GM13977 (cell line): ENCODE data around the gene TPX2.

ENCODE experiments used
- DNase-seq: peaks from one replicate; pipeline ENCODE4 v3.0.0; 2012; ENCODE audit warnings: low spot score
- CTCF ChIP-seq: IDR thresholded peaks from 2 replicates; pipeline ENCODE4 v1.5.1; 2012; ENCODE audit warnings: mild to moderate bottlenecking, control low read depth; ENCODE audit not compliant: insufficient read depth; ENCODE audit errors: extremely low read depth, missing control alignments
- in situ Hi-C: fragments of 300-500 bp; cut with MboI; formaldehyde crosslinking; loops from one replicate; pipeline ENCODE4 v1.12.0; 2022; ENCODE audit warnings: low sequenced_read_pairs, low pct_unique_long_range_greater_than_20kb, mixed read lengths, inconsistent platforms; ENCODE audit not compliant: unreplicated experiment

The TPX2 gene

GRCh38 chr20:31769681-31770080 lies 30.6 kb downstream of the TPX2 start:
- in situ Hi-C loops, result no loop called here
- DNase-seq, result no peak
- no peak for TF ChIP-seq CTCF

GRCh38 chr20:31770243-31770642 lies 31.2 kb downstream of the TPX2 start:
- TF ChIP-seq CTCF, result no peak
- DNase-seq, result no peak
- in situ Hi-C loops, result no loop called here

- no peak for DNase-seq
- TF ChIP-seq CTCF, result no peak
- in situ Hi-C loops, result no loop called here
Measured at GRCh38 chr20:31774408-31774807, 35.3 kb downstream of the TPX2 start.

- DNase-seq, result no peak
- no peak for TF ChIP-seq CTCF
- in situ Hi-C loops, result no loop called here
Measured at GRCh38 chr20:31780839-31781238, 41.7 kb downstream of the TPX2 start.

GRCh38 chr20:31781945-31782344 lies 42.9 kb downstream of the TPX2 start:
- in situ Hi-C loops, result no loop called here
- DNase-seq, result no peak
- TF ChIP-seq CTCF, result no peak

GRCh38 chr20:31784354-31785044 lies 45.4 kb downstream of the TPX2 start:
- TF ChIP-seq CTCF, result no peak
- DNase-seq, result no peak
- in situ Hi-C loops, result no loop called here

- in situ Hi-C loops, result no loop called here
- TF ChIP-seq CTCF, result no peak
Measured at GRCh38 chr20:31785089-31785488, 46.0 kb downstream of the TPX2 start.

More at GRCh38 chr20:31785089-31785488, 46.0 kb downstream of the TPX2 start:
- no peak for DNase-seq
